IMR-90 (cell line): Measurements from ENCODE around the gene USP7. TPM values are rescaled to one million over a fixed set of nuclear protein-coding genes. Genes with fewer than 3 reads are reported as not detected.

Experiments
- ATAC-seq: fragments of 200-7000 bp; cut with Tn5 transposase; 2 replicates; pipeline ENCODE4 v1.9.1; 2020; ENCODE audit warnings: low read depth, mild to moderate bottlenecking, moderate library complexity
- BruUV-seq: library from RNA; stranded (reverse); fragments of 400-500 nt; replicated peaks from 2 replicates; lab custom pipeline; 2021; lab: Mats Ljungman, UMichigan
- CTCF ChIA-PET: fragments of 300-600 bp; formaldehyde crosslinking; extraction: SDS; loops from one replicate; lab custom pipeline; 2021; ENCODE audit warnings: antibody characterized with exemption; lab: Yijun Ruan, JAX
- POLR2A ChIA-PET: fragments of 300-600 bp; sonication (Branson Sonifier 250); formaldehyde crosslinking; loops from one replicate; lab custom pipeline; 2022; ENCODE audit warnings: antibody characterized with exemption; ENCODE audit not compliant: unreplicated experiment; lab: Charles Lee
- DNase-seq: peaks from one replicate; pipeline ENCODE4 v3.0.0; 2013
- H2AFZ ChIP-seq: replicated peaks from 2 replicates; pipeline ENCODE3; 2013; ENCODE audit warnings: low read length, mild to moderate bottlenecking; ENCODE audit not compliant: poor library complexity
- H2AK5ac ChIP-seq: 2 replicates; pipeline ENCODE4 v1.6.1; 2013; ENCODE audit warnings: low read depth, low read length, inconsistent platforms
- H2AK9ac ChIP-seq: replicated peaks from 2 replicates; pipeline ENCODE3; 2013; ENCODE audit warnings: mild to moderate bottlenecking, low read depth, low read length, moderate library complexity; ENCODE audit not compliant: poor library complexity
- H2BK120ac ChIP-seq: 2 replicates; pipeline ENCODE4 v1.6.1; 2013; ENCODE audit warnings: low read depth, low read length, inconsistent platforms
- H2BK15ac ChIP-seq: 3 replicates; pipeline ENCODE4 v1.6.1; 2013; ENCODE audit warnings: low read depth, low read length, inconsistent platforms
- H2BK20ac ChIP-seq: 2 replicates; pipeline ENCODE4 v1.6.1; 2013; ENCODE audit warnings: low read depth, mild to moderate bottlenecking, inconsistent platforms, low read length, moderate library complexity
- H2BK5ac ChIP-seq: 2 replicates; pipeline ENCODE4 v1.6.1; 2013; ENCODE audit warnings: mild to moderate bottlenecking, low read depth, low read length, inconsistent platforms; ENCODE audit not compliant: poor library complexity, severe bottlenecking
- H3K14ac ChIP-seq: replicated peaks from 2 replicates; pipeline ENCODE4 v1.6.1; 2013; ENCODE audit warnings: low read depth, low read length, inconsistent platforms
- H3K18ac ChIP-seq: 2 replicates; pipeline ENCODE4 v1.6.1; 2013; ENCODE audit warnings: low read depth, low read length, control low read depth
- H3K23ac ChIP-seq: 2 replicates; pipeline ENCODE4 v1.6.1; 2013; ENCODE audit warnings: low read depth, low read length, inconsistent platforms
- H3K27ac ChIP-seq: 2 replicates; pipeline ENCODE4 v1.5.1; 2013; ENCODE audit warnings: mild to moderate bottlenecking, control low read depth, low read length; ENCODE audit not compliant: insufficient read depth
- H3K27me3 ChIP-seq: 2 replicates; pipeline ENCODE4 v1.6.1; 2013; ENCODE audit warnings: low read length; ENCODE audit not compliant: control insufficient read depth, insufficient read depth
- H3K36me3 ChIP-seq: 2 replicates; pipeline ENCODE4 v1.6.1; 2013; ENCODE audit warnings: low read length, mixed read lengths; ENCODE audit not compliant: control insufficient read depth, insufficient read depth
- H3K4ac ChIP-seq: 2 replicates; pipeline ENCODE4 v1.6.1; 2013; ENCODE audit warnings: low read depth, low read length, inconsistent platforms
- H3K4me1 ChIP-seq: 2 replicates; pipeline ENCODE4 v1.6.1; 2013; ENCODE audit warnings: low read length, mixed read lengths; ENCODE audit not compliant: control insufficient read depth, insufficient read depth
- H3K4me2 ChIP-seq: 2 replicates; pipeline ENCODE4 v1.6.1; 2013; ENCODE audit warnings: low read depth, mild to moderate bottlenecking, control low read depth, low read length, moderate library complexity
- H3K4me3 ChIP-seq: 2 replicates; pipeline ENCODE4 v1.5.1; 2013; ENCODE audit warnings: low read depth, mild to moderate bottlenecking, control low read depth, low read length, moderate library complexity; ENCODE audit not compliant: insufficient read depth
- H3K56ac ChIP-seq: 2 replicates; pipeline ENCODE4 v1.6.1; 2013; ENCODE audit warnings: low read length, inconsistent platforms; ENCODE audit not compliant: insufficient read depth; ENCODE audit errors: extremely low read depth
- H3K79me1 ChIP-seq, 2 experiments: 2 replicates each; pipeline ENCODE4 v1.6.1; 2013; ENCODE audit warnings: low read length in 2 of 2, inconsistent platforms in 1 of 2, low read depth in 1 of 2
- H3K9ac ChIP-seq: 2 replicates; pipeline ENCODE4 v1.6.1; 2013; ENCODE audit warnings: low read depth, low read length, control low read depth
- H3K9me1 ChIP-seq: 2 replicates; pipeline ENCODE4 v1.6.1; 2013; ENCODE audit warnings: low read length, inconsistent platforms; ENCODE audit not compliant: insufficient read depth
- H3K9me3 ChIP-seq: 2 replicates; pipeline ENCODE4 v1.6.1; 2013; ENCODE audit warnings: low read length; ENCODE audit not compliant: control insufficient read depth, insufficient read depth
- H4K20me1 ChIP-seq: 2 replicates; pipeline ENCODE4 v1.6.1; 2013; ENCODE audit warnings: low read length, inconsistent platforms; ENCODE audit not compliant: insufficient read depth
- H4K5ac ChIP-seq: 2 replicates; pipeline ENCODE4 v1.6.1; 2013; ENCODE audit warnings: mild to moderate bottlenecking, low read depth, low read length, control low read depth
- H4K8ac ChIP-seq, 2 experiments: 2 replicates each; pipeline ENCODE4 v1.6.1; 2013; ENCODE audit warnings: low read depth in 2 of 2, low read length in 2 of 2, control low read depth in 1 of 2, inconsistent platforms in 1 of 2
- H4K91ac ChIP-seq: 2 replicates; pipeline ENCODE4 v1.6.1; 2013; ENCODE audit warnings: low read depth, low read length, inconsistent platforms; ENCODE audit not compliant: insufficient read depth
- MXI1 ChIP-seq: IDR thresholded peaks from 2 replicates; pipeline ENCODE4 v1.6.1; 2012; ENCODE audit warnings: low read depth, mild to moderate bottlenecking, low read length, moderate library complexity, borderline replicate concordance
- NFE2L2 ChIP-seq: fragments of 150-350 bp; IDR thresholded peaks from 2 replicates; pipeline ENCODE4 v1.6.1; 2016; ENCODE audit warnings: low read depth, mild to moderate bottlenecking, low read length
- WGBS, 2 experiments: methylation state at CpG; one replicate each; pipeline versions ENCODE4 v1.1.5 to v1.1.7; 2013; ENCODE audit warnings: missing lambda C conversion rate in 2 of 2; ENCODE audit not compliant: insufficient read length in 1 of 2; ENCODE audit errors: extremely low coverage in 2 of 2; 5-methylcytosine and 5-hydroxymethylcytosine counted together
- dilution Hi-C: fragments of 300-500 bp; cut with HindIII; formaldehyde crosslinking; loops from one replicate; pipeline ENCODE4 v1.14.3; 2018; ENCODE audit warnings: low sequenced_read_pairs; ENCODE audit not compliant: unreplicated experiment
- in situ Hi-C: fragments of 300-500 bp; cut with MboI; formaldehyde crosslinking; loops from 3 replicates; pipeline ENCODE4 v1.14.3; 2019; ENCODE audit warnings: low sequenced_read_pairs, inconsistent platforms, mixed read lengths
- intact Hi-C: fragments of 100-400 bp; cut with micrococcal nuclease; formaldehyde crosslinking; loops from 2 replicates; pipeline ENCODE4 v1.10.0; 2022
- polyA plus RNA-seq, 3 experiments: library from polyadenylated mRNA; depleted of rRNA; stranded (reverse); fragments of >200 nt; gene quantifications; 2 replicates each; pipeline ENCODE4 v1.2.3, GENCODE V29; 2012; ENCODE audit warnings: low replicate concordance in 1 of 3
- total RNA-seq: library from RNA; depleted of rRNA; stranded (reverse); fragments of >200 nt; gene quantifications from 2 replicates; pipeline ENCODE4 v1.2.3, GENCODE V29; 2012
- TF ChIP-seq, protein P1 (sequence below): conservative IDR thresholded peaks from 2 replicates; pipeline ENCODE4 v1.5.1; 2012; ENCODE audit warnings: mild to moderate bottlenecking, low read depth, low read length, improper control_type of control experiment

Gene USP7
- total and polyA plus RNA-seq, 2 of the 4 experiments (the other 2 are of a cell fraction), result 17.8 to 28.3 TPM

DNA sequence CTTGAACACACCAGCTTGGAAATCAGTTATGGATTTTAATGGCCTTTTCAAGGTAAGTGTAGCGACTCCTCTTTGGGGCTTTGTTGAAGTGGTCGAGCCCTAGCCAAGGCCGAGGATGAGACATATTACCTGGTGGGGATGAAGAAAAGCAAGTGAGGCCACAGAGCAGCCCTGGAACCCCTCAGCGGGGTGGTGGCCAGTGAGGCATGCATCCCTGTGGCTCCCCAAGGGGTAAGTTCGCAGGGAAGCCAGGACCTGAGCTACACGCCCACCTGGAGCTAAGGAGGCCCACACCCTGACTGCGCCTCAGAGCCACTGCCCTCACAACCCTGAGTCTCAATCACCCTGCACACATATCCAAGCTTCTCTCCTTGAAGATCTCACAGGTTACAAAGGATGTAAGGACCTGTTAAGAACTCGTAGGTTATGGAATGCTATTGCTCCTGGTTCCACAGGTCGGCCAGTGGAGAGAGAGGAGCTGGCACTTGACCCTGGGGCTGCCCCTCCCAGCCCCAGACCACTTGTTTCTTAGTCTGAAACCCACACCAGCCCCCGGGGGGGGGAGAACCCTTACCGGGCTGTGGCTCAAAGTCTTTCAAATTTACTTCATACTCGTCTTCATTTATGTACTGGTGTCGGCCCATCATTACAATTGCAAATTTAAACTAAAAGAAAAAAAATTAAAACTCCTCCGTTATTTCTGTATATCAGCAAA, 69.6 kb downstream of the USP7 start:
- H3K4me1 ChIP-seq, result no peaks in the 10 kb centered on the region
- H3K79me1 ChIP-seq, result peaks cover 34 to 42% of the 10 kb centered on the region in 2 experiments
- 100% methylated on average over 5 of the region's 14 CpGs; no CpG with 5 or more reads in 1 of the 2 experiments for WGBS, 2 experiments
- no peak overlapping the region for H2BK120ac ChIP-seq
- H3K36me3 ChIP-seq, result peaks cover 71% of the 10 kb centered on the region
- in situ Hi-C loops (no loop called here), dilution Hi-C loops (no loop called here), intact Hi-C loops (no loop called here)
- H4K8ac ChIP-seq, result no peak overlapping the region
- no peak overlapping the region for H2AK5ac ChIP-seq
- H3K9me3 ChIP-seq, result no peaks in the 10 kb centered on the region
- peaks cover 4% of the 10 kb centered on the region; the same call in 1 of the 2 replicates for H4K20me1 ChIP-seq
- DNase-seq (no peak), ATAC-seq (no peak)
- peaks cover 4% of the 10 kb centered on the region; the same call in 1 of the 2 replicates for H3K9me1 ChIP-seq
- no peak overlapping the region for H3K18ac ChIP-seq
- no peak overlapping the region for H3K23ac ChIP-seq
- no peak overlapping the region for H4K91ac ChIP-seq
- H2BK15ac ChIP-seq, result no peak overlapping the region
- H2BK20ac ChIP-seq, result no peak overlapping the region
- no peak overlapping the region for H4K5ac ChIP-seq
- H3K27me3 ChIP-seq, result no peaks in the 10 kb centered on the region
- POLR2A ChIA-PET, result no interaction called here
- no peak overlapping the region for H3K4me3 ChIP-seq
- CTCF ChIA-PET, result no interaction called here
- H3K27ac ChIP-seq, result no peak overlapping the region
- H2BK5ac ChIP-seq, result no peak overlapping the region
- no peak overlapping the region for H3K14ac ChIP-seq
- BruUV-seq, result no TSS peak
- H3K4ac ChIP-seq, result no peak overlapping the region
- H2AK9ac ChIP-seq, result no peak overlapping the region
- no peak overlapping the region for H2AFZ ChIP-seq
- H3K56ac ChIP-seq, result no peak overlapping the region
- TF ChIP-seq, protein P1, sequence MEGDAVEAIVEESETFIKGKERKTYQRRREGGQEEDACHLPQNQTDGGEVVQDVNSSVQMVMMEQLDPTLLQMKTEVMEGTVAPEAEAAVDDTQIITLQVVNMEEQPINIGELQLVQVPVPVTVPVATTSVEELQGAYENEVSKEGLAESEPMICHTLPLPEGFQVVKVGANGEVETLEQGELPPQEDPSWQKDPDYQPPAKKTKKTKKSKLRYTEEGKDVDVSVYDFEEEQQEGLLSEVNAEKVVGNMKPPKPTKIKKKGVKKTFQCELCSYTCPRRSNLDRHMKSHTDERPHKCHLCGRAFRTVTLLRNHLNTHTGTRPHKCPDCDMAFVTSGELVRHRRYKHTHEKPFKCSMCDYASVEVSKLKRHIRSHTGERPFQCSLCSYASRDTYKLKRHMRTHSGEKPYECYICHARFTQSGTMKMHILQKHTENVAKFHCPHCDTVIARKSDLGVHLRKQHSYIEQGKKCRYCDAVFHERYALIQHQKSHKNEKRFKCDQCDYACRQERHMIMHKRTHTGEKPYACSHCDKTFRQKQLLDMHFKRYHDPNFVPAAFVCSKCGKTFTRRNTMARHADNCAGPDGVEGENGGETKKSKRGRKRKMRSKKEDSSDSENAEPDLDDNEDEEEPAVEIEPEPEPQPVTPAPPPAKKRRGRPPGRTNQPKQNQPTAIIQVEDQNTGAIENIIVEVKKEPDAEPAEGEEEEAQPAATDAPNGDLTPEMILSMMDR, result no peak
- TF ChIP-seq MXI1 (no peak), NFE2L2 (no peak)
- no peak overlapping the region for H3K4me2 ChIP-seq
- no peak overlapping the region for H3K9ac ChIP-seq
